Hematopoietic multipotent progenitor cell treated with erythropoietin and hydrocortisone succinate and interleukin-3 and kit ligand, for 15 days (in vitro differentiated cells): Measurements from ENCODE around the gene HOOK2.
"Not testable (repeated sequence)": the region's sequence is repeated elsewhere in the genome, so short reads cannot be mapped to it uniquely, and the experiment has no call there.

Experiments used
- DNase-seq: peaks from one replicate; pipeline ENCODE4 v3.0.0-alpha.2; 2015; ENCODE audit warnings: low spot score

Gene HOOK2, protein sequence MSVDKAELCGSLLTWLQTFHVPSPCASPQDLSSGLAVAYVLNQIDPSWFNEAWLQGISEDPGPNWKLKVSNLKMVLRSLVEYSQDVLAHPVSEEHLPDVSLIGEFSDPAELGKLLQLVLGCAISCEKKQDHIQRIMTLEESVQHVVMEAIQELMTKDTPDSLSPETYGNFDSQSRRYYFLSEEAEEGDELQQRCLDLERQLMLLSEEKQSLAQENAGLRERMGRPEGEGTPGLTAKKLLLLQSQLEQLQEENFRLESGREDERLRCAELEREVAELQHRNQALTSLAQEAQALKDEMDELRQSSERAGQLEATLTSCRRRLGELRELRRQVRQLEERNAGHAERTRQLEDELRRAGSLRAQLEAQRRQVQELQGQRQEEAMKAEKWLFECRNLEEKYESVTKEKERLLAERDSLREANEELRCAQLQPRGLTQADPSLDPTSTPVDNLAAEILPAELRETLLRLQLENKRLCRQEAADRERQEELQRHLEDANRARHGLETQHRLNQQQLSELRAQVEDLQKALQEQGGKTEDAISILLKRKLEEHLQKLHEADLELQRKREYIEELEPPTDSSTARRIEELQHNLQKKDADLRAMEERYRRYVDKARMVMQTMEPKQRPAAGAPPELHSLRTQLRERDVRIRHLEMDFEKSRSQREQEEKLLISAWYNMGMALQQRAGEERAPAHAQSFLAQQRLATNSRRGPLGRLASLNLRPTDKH

DNA sequence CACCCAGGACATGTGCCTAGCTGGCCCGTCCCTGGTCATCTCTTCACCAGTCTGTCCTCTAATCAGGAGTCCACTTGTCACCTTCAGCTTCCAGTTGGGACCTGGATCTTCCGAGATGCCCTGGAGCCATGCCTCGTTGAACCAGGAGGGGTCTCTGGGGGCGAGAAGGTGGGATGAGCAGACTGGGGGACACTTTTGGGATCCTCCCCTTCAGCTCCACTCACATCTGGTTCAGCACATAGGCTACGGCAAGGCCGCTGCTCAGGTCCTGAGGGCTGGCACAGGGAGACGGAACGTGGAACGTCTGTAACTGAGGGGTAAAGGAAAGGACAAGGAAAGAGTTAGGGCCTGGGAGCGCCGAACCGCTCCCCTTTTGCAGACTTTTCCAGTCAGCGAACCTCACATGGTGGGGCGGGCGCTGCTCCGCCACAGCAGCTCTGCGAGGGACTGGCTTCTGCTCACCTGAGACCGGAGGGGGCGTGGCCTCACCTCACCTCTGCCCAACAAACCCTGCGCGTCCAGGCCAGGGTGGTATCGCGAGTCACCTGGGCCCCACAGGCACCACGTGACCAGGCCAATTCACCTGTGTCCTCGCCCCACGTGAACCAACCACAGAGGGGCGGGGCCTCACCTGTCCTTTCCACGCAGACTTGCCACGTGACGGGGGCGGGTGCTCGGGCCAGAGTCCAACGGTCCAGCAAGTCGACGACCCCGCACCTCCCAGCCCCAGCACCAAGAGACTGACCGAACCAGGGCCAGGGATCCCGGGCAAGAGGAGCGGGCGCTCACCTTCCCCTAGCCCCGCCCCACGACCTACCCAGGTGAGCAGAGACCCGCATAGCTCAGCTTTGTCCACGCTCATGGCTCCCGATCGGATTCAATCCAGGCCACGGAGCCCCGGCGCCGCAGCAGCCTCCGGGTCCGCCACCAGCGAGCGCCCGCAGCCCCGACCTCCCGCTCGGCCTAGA lies at the start of gene HOOK2:
TSS of gene HOOK2 (minus strand) at position 965 of the 968 bp plus-strand sequence. CDS start at position 862, 103 bp downstream.
- no peak for DNase-seq

DNA sequence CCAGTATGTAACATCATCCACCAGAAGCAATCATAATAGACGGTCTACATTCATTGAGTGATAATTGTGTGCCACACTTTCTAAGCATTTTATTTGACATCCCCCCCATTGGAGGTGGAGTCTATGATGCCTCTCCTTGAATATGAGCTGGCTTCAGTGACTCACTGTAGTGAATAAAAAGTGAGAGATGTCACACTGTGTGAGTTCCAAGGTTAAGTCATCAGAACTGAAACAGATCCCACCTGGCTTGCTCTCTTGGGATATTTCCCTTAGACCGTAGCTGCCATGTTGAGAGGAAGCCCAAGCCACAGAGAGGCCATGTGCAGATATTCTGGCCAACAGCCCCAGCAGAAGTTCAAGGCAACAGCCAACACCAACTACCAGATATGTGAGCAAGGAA lies 46.4 kb upstream of the HOOK2 start:
- no peak for DNase-seq

DNA sequence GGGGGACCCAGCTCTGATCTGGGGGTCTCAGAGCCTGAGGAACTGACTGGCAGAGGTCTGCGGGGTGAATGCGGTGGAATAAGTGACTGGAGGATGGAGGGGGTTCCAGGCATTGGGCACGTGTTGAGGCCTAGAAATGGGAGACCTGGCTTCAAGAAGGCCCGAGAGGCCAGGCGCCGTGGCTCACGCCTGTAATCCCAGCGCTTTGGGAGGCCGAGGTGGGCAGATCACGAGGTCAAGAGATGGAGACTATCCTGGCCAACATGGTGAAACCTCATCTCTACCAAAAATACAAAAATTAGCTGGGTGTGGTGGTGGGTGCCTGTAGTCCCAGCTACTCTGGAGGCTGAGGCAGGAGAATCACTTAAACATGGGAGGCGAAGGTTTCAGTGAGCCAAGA lies 42.5 kb upstream of the HOOK2 start:
- DNase-seq, result not testable (repeated sequence)

DNA sequence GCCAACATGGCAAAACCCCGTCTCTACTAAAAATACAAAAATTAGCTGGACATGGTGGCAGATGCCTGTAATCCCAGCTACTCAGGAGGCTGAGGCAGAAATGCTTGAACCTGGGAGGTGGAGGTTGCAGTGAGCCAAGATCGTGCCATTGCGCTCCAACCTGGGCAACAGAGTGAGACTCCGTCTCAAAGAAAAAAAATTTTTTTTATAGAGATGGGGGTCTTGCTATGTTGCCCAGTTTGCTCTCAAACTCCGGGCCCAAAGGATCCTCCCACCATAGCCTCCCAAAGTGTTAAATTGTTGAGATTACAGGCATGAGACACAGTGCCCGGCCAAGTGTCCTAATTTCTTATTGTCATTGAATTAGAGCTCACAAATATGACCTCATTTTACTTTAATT lies 41.8 kb upstream of the HOOK2 start:
- not testable (repeated sequence) for DNase-seq

DNA sequence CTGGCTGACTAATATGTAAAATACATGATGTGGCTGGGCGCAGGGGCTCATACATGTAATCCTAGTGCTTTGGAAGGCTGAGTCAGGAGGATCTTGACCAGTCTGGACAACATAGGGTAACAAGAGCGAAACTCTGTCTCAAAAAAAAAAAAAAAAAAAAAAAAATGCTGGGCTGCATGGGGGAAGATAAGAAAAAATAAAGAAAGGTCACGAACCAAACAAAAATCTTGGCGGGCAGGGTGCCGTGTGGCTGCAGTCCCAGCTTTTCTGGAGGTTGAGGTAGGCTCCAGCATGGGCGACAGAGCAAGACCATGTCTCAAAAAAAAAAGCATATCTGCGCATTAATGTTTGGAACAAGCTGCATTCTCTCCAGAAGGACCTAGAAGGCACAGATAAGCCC lies 39.7 kb upstream of the HOOK2 start:
- no peak for DNase-seq

DNA sequence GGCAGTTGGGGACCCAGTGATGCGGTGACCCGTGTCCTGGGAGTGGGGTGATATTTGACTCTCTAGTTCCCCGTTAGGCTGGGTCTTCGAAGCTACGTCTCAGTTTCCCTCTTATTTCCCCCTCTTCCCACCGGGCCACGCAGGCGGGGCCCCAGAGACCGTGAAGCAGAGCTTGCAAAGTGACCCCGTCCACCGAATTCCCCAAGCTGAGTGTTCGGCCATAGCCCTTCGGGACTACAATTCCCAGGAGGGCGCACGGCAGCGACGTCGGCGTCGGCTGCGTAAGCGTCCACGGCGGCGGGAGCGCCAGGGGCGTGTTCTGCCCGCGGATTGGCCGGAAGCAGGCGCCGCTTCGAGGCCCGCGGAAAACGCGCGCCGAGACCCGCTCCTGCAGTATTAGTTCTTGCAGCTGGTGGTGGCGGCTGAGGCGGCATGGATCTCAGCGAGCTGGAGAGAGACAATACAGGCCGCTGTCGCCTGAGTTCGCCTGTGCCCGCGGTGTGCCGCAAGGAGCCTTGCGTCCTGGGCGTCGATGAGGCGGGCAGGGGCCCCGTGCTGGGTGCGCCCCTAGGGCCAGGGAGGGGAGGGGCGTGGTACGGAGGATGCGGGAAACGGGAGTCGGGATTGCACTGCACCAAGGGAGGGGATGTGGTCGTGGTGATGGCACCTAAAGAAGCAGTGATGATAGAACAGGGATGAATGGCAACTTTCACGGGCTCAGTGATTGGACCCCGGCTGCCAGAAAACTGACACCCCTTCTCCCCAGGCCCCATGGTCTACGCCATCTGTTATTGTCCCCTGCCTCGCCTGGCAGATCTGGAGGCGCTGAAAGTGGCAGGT lies 31.1 kb upstream of the HOOK2 start, which contains the start of gene RNASEH2A:
TSS of gene RNASEH2A (plus strand) at position 343 of the 840 bp plus-strand sequence. CDS start at position 433, 90 bp downstream.
- peak; percentile 90 for DNase-seq

DNA sequence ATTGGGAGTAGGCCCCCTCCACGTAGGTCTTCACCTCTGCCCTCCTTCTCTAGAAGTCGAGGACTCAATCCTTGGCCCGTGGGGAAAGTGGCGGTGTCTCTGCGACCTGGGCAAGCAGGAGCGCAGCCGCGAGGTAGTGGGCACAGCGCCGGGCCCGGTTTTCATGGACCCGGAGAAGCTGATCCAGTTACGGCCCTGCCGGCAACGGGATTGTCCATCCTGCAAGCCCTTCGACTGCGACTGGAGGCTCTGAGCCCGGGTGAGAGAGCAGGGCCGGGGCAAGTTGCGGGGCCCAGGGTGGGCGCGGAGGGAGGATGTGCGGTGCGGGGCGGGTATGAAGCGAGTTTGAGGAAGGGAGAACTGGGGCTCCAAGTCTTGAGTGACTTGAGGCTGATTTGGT lies 28.7 kb upstream of the HOOK2 start:
- no peak for DNase-seq

DNA sequence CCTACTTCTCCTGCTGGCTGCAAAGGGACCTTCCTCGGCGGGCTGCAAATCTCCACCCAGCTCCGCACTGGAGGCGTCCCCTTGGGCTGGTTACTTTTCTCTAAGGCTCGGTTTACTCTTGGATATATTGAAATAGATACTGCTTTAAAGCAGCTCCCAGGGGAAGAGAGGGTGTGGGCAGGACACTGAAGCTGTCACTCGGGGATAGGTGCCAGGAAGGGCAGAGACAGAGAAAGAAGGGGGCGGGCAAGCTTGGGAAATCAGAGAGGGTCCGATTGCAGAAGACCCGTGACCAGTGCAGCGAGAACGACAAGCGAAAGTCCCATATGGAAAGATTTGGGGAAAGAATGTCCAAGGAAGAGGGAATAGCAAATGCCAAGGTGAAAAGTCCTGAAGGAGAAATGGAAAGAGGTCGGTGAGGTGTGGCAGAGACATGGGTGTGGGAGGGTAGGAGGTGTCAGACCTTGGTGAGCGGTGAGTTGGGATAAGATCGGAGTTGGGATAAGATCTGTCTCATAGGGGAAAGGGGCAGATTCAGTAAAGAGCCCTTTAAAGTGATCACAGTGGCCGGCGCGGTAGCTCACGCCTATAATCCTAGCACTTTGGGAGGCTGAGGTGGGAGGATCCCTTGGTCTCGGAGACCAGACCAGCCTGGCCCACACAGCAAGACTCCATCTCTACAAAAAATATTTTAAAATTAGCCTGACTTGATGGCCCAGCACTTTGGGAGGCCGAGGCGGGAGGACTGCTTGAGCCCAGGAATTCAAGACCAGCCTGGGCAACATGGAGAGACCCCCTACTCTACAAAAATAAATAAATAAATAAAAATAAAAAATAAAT lies 27.1 kb upstream of the HOOK2 start:
- DNase-seq, result no peak

DNA sequence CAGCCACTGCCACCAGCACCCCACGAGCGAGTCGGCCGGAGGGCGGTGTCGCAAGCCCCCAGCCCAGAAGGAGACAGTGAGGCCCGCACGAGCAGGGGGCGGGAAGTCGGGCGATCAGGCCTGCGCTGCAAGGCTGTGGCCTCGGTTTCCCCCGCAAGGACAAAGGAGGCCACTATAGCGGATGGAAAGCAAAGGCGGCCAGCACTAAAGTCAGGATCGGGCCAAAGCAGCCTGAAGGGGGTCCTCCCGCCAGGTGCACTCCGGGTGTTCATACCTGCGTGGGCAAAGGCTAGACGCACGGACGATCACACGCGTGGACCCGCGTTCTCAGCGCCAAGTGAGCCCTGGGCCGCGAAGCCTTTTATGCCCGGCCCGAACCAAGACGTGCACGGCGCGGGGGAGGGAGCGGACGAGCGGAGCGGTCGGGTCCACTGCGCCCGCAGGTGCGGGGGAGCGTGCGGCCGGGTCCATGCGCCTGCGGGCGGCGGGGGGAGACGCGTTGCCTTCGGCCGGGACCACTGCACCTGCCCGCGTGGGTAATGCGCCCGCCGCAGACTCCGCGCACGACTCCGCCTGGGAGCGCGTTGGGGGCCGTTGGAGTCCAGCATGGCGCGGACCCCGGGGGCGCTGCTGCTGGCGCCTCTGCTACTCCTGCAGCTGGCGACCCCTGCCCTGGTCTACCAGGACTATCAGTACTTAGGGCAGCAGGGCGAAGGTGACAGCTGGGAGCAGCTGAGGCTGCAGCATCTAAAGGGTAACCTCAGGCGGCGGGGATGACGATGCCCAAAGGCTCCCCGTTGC lies 26.3 kb upstream of the HOOK2 start, which contains the start of the genes PRDX2 and THSD8:
TSS of gene PRDX2 (minus strand) at position 335 of the 801 bp plus-strand sequence. CDS start 539 bp downstream, outside the sequence.
TSS of gene THSD8 (plus strand) at position 604 of the 801 bp plus-strand sequence. CDS start at position 607, 3 bp downstream.
- peak; percentile 89 for DNase-seq

DNA sequence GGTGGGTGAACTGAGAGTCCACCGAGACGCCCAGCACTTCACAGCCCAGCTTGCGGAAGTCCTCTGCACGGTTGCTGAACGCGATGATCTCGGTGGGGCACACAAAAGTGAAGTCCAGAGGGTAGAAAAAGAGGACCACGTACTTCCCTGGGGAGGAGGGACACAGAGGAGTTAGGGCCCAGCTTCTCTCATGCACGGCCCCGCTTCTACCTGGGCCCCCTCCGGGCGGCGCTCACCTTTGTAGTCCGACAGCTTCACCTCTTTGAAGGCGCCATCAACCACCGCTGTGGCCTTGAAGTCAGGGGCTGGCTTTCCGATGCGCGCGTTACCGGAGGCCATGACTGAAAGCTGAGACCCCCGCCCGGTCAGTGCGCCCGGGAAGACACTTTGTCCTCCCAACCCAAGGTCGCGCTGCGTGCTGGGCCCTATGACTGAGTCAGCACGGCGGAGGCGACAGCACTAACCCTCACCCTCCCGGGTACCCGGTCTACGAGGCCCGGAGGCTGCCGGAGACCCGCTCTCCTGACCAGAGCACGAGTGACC lies 25.6 kb upstream of the HOOK2 start:
- no peak for DNase-seq

DNA sequence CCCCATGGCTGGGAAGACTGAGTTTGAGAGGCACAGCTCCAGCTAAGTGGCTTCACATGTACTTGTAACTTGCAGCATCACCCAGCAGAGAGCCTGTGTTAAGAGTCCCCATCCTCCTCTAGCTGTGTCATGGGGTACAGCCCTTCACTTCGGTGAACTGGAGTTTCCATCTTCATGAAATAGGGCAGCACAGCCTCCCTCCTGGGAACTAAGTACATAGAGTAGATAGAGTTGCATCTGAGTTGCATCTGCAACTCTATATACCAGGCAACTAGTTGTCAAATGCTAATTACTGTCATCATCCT lies 25.1 kb upstream of the HOOK2 start:
- peak; percentile 81 for DNase-seq

DNA sequence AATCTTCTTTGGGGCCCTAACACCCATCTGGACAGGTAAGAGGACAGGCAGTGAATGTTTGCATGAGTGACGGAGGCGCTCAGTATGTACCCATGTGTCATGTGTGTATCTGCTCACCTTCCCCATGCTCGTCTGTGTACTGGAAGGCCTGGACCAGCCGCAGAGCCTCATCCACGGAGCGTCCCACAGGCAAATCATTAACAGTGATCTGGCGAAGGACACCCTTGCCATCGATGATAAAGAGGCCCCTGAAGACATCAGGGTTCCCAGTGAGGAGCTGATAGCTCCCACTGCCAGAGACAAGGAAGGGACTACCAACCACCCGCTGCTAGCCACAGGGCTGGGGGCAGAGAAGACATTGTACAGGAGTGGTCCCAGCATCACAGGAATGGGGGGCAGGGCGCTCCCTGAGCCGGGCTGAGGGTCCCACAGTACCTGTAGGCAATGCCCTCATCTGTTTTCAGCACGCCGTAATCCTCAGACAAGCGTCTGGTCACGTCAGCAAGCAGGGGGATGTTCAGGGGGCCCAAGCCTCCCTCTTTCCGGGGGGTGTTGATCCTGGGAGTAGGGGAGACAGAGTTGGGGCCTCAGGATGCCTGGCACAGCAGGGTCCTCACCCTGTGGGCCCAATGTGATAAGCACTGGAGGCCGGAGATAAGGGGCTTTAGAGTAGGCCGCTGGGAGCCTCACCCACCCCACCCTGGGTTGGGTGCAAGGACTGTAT lies 24.6 kb upstream of the HOOK2 start:
- peak; percentile 40 for DNase-seq

DNA sequence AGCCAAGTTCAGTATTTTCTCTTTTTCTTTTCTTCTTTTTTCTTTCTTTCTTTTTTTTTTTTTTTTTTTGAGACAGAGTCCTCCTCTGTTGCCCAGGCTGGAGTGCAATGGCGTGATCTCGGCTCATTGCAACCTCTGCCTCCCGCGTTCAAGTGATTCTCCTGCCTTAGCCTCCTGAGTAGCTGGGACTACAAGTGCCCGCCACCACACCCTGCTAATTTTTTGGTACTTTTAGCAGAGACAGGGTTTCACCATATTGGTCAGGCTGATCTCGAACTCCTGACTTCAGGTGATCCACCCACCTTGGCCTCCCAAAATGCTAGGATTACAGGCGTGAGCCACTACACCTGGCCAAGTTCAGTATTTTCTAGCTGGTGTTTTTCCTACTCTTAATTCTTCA lies 22.3 kb upstream of the HOOK2 start:
- DNase-seq, result not testable (repeated sequence)

DNA sequence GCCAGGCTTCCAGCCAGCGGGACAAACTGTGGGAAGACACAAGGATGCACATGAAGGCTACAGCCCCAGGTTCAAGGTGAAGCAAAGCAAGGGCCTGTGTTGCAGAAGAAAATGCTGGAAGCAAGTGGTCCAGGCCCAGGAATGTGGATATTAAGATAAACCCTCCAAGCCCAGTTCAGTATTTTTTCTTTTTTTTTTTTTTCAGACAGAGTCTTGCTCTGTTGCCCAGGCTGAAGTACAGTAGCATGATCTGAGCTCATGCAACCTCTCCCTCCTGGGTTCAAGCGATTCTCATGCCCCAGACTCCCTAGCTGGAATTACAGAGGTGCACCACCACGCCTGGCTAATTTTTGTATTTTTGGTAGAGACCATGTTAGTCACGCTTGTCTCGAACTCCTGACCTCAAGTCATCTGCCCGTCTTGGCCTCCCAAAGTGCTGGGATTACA lies 21.8 kb upstream of the HOOK2 start:
- no peak for DNase-seq

DNA sequence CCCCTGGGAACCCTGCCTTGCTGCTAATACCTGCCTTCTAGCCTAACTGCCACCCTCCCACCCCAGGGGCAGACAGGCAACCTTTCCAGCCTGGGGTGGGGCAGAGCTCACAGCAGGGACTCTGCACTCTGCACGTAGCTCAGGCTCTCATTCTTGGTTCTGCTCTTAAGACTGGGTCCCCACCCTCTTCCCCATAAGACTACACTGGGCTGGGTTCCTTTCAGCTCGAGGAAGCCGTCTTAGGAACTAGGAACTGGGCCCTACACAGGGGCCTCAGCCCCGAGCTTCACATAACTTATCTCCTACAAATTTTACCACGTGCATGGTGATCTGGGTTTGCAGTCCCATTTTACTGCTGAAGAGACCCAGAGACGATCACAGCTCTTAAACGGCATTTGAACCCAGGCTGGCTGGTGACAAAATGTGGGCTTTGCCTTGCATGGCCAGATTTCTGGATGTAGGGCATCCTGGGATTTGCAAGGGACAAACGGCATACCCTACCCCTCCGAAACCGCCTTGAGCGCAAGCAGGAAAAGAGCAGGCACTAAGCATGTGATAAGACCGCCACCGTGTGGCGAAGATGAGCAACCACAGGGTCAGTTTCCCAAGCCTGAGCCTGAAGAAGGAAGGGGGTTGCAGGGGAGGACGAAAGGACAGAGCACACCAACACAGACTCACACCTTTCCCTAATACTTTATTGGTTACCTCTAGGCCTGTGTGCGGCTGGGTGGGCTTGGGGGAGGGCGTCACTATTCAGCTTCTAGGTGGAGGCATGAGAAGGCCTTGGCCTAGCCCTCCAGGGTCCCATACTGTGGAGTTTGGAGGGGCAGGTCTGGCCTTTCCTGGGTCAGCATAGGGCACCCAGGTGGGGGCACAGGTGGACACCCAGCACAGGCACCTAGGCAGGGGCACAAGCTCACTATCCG lies 21.1 kb upstream of the HOOK2 start:
- peak; percentile 85 for DNase-seq

DNA sequence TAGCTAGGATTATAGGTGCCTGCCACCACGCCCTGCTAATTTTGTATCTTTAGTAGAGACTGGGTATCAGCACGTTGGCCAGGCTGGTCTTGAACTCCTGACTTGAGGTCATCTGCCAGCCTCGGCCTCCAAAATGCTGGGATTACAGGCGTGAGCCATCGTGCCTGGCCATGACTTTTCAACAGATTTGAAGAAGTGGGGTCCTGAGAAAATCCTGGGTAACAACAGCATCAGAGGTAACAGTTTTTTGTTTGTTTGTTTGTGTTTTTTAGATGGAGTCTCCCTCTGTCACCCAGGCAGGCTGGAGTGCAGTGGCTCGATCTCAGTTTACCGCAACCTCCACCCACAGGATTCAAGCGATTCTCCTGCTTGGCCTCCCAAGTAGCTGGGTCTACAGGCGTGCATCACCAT lies 19.6 kb upstream of the HOOK2 start:
- DNase-seq, result no peak
